ENCODE results near the gene BPGM. TPM values are rescaled to one million over a fixed set of nuclear protein-coding genes. Genes with fewer than 3 reads are reported as not detected.

The BPGM gene
- total and polyA plus RNA-seq, 2 donors from 2014 or later, result 21.2 to 53.5 TPM

DNA sequence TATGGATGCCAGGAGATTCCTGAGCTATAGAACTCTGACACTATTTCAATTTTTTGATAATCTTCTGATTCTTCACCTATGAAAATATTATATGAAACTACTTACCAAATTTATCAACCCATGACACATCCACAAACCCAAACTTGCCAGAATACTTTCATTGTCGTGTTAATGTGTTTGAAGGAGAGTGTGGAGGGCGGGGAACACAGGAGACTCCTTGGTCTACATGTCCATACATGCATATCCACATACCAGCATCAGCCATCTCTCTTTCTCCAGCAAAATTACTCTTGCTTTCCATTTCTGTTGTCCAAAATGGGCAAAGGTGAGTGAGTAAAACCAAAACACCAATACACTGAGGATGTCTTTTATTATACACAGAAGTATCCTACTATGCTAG lies 23.5 kb upstream of the BPGM start:
- intact Hi-C loops (cut with DNase I), result no loop called here
- Histone ChIP-seq H3K9me3 (ENCODE audit: control insufficient read depth in 2 of 3, insufficient read depth in 1 of 3, low read length in 3 of 3) (no peaks in the 10 kb centered on the region), H3K27ac (ENCODE audit: low read depth in 2 of 2, low read length in 2 of 2) (no peak overlapping the region), H3K27me3 (ENCODE audit: control insufficient read depth, insufficient read depth, low read length) (no peaks in the 10 kb centered on the region), H3K4me1 (ENCODE audit: control insufficient read depth in 2 of 3, insufficient read depth in 2 of 3, low read depth in 1 of 3, low read length in 3 of 3) (no peaks in the 10 kb centered on the region), H3K9ac (ENCODE audit: low read length in 3 of 3) (no peak overlapping the region), H3K4me3 (ENCODE audit: low read length in 3 of 3) (no peak overlapping the region), H3K36me3 (ENCODE audit: control insufficient read depth in 2 of 3, insufficient read depth in 3 of 3, low read length in 3 of 3) (no peaks in the 10 kb centered on the region)
- DNase-seq (no peak), FAIRE-seq (no peak)
- TF ChIP-seq, protein P1, sequence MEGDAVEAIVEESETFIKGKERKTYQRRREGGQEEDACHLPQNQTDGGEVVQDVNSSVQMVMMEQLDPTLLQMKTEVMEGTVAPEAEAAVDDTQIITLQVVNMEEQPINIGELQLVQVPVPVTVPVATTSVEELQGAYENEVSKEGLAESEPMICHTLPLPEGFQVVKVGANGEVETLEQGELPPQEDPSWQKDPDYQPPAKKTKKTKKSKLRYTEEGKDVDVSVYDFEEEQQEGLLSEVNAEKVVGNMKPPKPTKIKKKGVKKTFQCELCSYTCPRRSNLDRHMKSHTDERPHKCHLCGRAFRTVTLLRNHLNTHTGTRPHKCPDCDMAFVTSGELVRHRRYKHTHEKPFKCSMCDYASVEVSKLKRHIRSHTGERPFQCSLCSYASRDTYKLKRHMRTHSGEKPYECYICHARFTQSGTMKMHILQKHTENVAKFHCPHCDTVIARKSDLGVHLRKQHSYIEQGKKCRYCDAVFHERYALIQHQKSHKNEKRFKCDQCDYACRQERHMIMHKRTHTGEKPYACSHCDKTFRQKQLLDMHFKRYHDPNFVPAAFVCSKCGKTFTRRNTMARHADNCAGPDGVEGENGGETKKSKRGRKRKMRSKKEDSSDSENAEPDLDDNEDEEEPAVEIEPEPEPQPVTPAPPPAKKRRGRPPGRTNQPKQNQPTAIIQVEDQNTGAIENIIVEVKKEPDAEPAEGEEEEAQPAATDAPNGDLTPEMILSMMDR (IDR thresholded peaks at IDR 0.05; ENCODE audit: borderline replicate concordance, extremely low read depth, insufficient read depth), result no peak

DNA sequence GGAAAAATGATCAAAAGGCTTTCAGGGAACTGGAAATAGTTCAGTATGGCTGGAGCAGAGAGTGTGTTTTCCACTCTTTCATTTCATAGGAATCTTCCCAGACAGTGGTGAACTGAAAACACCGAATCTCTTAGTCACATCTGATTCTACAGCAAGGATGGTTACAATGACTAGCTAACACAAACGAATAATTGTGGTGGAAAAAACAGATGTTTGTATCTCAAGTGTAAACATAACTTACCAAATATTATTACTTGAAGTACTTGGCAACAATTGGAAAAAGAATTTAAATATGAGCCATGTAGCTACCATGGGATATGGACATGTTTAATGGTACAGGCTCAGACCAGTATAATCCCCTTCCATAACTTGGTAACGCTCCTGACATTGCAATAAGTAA lies 21.1 kb upstream of the BPGM start:
- H3K36me3 ChIP-seq (ENCODE audit: control insufficient read depth in 2 of 3, insufficient read depth in 3 of 3, low read length in 3 of 3), result no peaks in the 10 kb centered on the region
- H3K9me3 ChIP-seq (ENCODE audit: control insufficient read depth in 2 of 3, insufficient read depth in 1 of 3, low read length in 3 of 3), result no peaks in the 10 kb centered on the region
- no peak overlapping the region for H3K27ac ChIP-seq (ENCODE audit: low read depth in 2 of 2, low read length in 2 of 2)
- intact Hi-C loops (cut with DNase I), result no loop called here
- H3K27me3 ChIP-seq (ENCODE audit: control insufficient read depth, insufficient read depth, low read length), result no peaks in the 10 kb centered on the region
- H3K4me1 ChIP-seq (ENCODE audit: control insufficient read depth in 2 of 3, insufficient read depth in 2 of 3, low read depth in 1 of 3, low read length in 3 of 3), result no peaks in the 10 kb centered on the region
- no peak overlapping the region for H3K4me3 ChIP-seq (ENCODE audit: low read length in 3 of 3)
- DNase-seq, result no peak
- H3K9ac ChIP-seq (ENCODE audit: low read length in 3 of 3), result no peak overlapping the region
- no peak for FAIRE-seq
- TF ChIP-seq, protein P1 (IDR thresholded peaks at IDR 0.05; ENCODE audit: borderline replicate concordance, extremely low read depth, insufficient read depth), result no peak

DNA sequence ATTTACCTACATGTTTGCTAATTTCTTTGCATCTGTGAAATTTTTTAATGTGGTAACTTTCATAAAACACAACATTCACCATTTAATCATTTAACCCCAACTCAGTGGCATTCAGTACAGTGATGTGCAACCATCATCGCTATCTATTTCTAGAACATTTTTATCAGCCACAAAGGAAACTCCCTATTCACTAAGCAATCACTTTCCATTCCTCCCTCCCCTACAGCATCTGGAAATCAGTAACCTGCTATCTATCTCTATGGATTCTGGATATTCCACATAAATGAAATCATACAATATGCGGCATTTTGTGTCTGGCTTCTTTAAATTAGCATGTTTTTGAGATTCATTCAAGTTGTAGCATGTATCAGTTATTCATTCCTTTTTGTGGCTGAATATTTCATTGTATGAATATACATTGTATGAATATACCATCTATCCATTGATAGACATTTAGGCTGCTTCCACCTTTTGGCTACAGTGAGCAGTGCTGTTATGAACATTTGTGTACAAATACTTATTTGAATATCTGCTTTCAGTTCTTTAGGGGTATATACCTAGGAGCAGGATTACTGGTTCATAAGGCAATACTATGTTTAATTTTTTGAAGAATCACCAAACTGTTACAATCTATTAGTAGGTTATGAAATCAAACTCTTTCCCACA lies 19.4 kb upstream of the BPGM start:
- Histone ChIP-seq H3K4me3 (ENCODE audit: low read length in 3 of 3) (no peak overlapping the region), H3K9me3 (ENCODE audit: control insufficient read depth in 2 of 3, insufficient read depth in 1 of 3, low read length in 3 of 3) (no peaks in the 10 kb centered on the region), H3K27ac (ENCODE audit: low read depth in 2 of 2, low read length in 2 of 2) (no peak overlapping the region), H3K36me3 (ENCODE audit: control insufficient read depth in 2 of 3, insufficient read depth in 3 of 3, low read length in 3 of 3) (no peaks in the 10 kb centered on the region), H3K27me3 (ENCODE audit: control insufficient read depth, insufficient read depth, low read length) (no peaks in the 10 kb centered on the region), H3K9ac (ENCODE audit: low read length in 3 of 3) (no peak overlapping the region), H3K4me1 (ENCODE audit: control insufficient read depth in 2 of 3, insufficient read depth in 2 of 3, low read depth in 1 of 3, low read length in 3 of 3) (no peaks in the 10 kb centered on the region)
- FAIRE-seq (no peak), DNase-seq (no peak)
- intact Hi-C loops (cut with DNase I), result no loop called here
- TF ChIP-seq, protein P1 (IDR thresholded peaks at IDR 0.05; ENCODE audit: borderline replicate concordance, extremely low read depth, insufficient read depth), result no peak

DNA sequence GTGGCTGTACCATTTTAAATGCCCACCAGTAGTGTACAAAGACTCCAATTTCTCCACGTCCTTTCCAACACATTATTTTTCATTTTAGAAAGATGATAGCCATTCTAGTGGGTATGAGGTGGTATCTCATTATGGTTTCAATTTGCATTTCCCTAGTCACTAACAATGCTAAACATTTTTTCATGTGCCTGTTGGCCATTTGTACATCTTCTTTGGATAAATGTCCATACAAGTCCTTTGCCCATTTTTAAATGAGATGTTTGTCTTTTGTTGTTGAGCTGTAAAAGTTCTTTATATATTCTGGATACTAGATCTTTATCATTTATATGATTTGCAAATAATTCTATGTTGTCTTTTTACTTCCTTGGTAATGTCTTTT lies 18.9 kb upstream of the BPGM start:
- TF ChIP-seq, protein P1 (IDR thresholded peaks at IDR 0.05; ENCODE audit: borderline replicate concordance, extremely low read depth, insufficient read depth), result no peak
- Histone ChIP-seq H3K9ac (ENCODE audit: low read length in 3 of 3) (no peak overlapping the region), H3K27ac (ENCODE audit: low read depth in 2 of 2, low read length in 2 of 2) (no peak overlapping the region), H3K4me3 (ENCODE audit: low read length in 3 of 3) (no peak overlapping the region), H3K9me3 (ENCODE audit: control insufficient read depth in 2 of 3, insufficient read depth in 1 of 3, low read length in 3 of 3) (no peaks in the 10 kb centered on the region), H3K36me3 (ENCODE audit: control insufficient read depth in 2 of 3, insufficient read depth in 3 of 3, low read length in 3 of 3) (no peaks in the 10 kb centered on the region), H3K4me1 (ENCODE audit: control insufficient read depth in 2 of 3, insufficient read depth in 2 of 3, low read depth in 1 of 3, low read length in 3 of 3) (no peaks in the 10 kb centered on the region), H3K27me3 (ENCODE audit: control insufficient read depth, insufficient read depth, low read length) (no peaks in the 10 kb centered on the region)
- intact Hi-C loops (cut with DNase I), result no loop called here
- FAIRE-seq, result no peak
- DNase-seq, result no peak
